ENCODE measurements around the gene HINT3. TPM values are rescaled to one million over a fixed set of nuclear protein-coding genes. Genes with fewer than 3 reads are reported as not detected.

HINT3 gene
- total and polyA plus RNA-seq, 2 of the 13 experiments (the other 11 are each of a cell fraction or from before 2014, with no cell fraction given): 3.1 to 22.8 TPM

DNA sequence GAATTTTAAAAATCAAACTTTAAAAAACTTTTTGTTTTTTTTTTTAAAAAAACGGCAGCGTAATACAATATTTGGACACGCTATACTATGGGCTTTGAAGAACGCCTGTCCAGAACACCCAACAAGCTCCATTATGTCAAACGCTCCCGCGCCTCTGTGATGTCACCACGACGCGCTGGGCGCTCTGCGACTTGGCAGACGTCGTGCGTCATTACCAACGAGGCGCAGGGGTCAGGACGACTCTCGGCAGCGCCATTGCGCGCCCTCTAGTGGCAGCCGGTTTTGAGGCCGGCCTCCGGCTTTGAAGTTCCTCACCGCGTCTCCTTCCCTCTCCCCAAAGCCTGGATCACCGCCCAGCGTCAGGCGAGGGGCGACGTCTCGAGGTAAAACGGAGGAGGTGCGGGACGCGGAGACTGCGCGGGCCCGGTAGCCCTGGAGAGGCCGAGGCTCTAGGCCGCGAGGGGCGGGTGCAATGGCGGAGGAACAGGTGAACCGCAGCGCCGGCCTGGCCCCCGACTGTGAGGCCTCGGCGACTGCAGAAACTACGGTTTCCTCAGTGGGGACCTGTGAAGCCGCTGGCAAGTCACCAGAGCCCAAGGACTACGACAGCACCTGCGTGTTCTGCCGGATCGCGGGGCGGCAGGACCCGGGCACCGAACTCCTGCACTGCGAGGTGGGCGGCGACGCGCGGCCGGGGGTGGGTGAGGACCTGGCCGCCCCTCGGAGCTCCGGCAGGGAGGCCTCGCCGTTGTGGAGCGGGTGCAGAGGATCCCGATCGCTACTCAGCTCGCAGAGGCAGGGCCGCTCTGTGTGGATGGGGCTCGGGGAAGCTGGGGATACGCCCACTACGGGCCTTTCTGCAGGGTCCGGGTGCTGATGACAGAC, at the start of gene HINT3 (continued):
- TF ChIP-seq, protein P1, sequence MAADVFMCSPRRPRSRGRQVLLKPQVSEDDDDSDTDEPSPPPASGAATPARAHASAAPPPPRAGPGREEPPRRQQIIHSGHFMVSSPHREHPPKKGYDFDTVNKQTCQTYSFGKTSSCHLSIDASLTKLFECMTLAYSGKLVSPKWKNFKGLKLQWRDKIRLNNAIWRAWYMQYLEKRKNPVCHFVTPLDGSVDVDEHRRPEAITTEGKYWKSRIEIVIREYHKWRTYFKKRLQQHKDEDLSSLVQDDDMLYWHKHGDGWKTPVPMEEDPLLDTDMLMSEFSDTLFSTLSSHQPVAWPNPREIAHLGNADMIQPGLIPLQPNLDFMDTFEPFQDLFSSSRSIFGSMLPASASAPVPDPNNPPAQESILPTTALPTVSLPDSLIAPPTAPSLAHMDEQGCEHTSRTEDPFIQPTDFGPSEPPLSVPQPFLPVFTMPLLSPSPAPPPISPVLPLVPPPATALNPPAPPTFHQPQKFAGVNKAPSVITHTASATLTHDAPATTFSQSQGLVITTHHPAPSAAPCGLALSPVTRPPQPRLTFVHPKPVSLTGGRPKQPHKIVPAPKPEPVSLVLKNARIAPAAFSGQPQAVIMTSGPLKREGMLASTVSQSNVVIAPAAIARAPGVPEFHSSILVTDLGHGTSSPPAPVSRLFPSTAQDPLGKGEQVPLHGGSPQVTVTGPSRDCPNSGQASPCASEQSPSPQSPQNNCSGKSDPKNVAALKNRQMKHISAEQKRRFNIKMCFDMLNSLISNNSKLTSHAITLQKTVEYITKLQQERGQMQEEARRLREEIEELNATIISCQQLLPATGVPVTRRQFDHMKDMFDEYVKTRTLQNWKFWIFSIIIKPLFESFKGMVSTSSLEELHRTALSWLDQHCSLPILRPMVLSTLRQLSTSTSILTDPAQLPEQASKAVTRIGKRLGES (CRISPR knock-in tag; IDR thresholded peaks at IDR 0.05; ENCODE audit: borderline replicate concordance): no peak
- TF ChIP-seq GTF3A (CRISPR knock-in tag; conservative IDR thresholded peaks at IDR 0.05): peak; percentile 44; the same call in 1 of the 2 replicates
- peak; percentile 91; the same call in 1 of the 2 replicates for TF ChIP-seq SNAPC2 (CRISPR knock-in tag; IDR thresholded peaks at IDR 0.05)
- TF ChIP-seq ZFP36L1 (CRISPR knock-in tag; IDR thresholded peaks at IDR 0.05): peak; percentile 91
- peak; percentile 98 for TF ChIP-seq XRCC5 (optimal IDR thresholded peaks at IDR 0.05; ENCODE audit: low read length)
- peak; percentile 96 for TF ChIP-seq TBP (CRISPR knock-in tag; IDR thresholded peaks at IDR 0.05)
- TF ChIP-seq KDM6A (CRISPR knock-in tag; IDR thresholded peaks at IDR 0.05; ENCODE audit: low read depth): no peak
- 0 out of 2 replicates have a peak, but pooled peaks have one; percentile 76 for TF ChIP-seq ZNF674 (CRISPR knock-in tag; IDR thresholded peaks at IDR 0.05; ENCODE audit: low read depth)
- TF ChIP-seq ZNF589 (CRISPR knock-in tag; conservative IDR thresholded peaks at IDR 0.05): peak; percentile 53; the same call in 1 of the 2 replicates
- peak; percentile 100 for TF ChIP-seq HOXA3 (CRISPR knock-in tag; IDR thresholded peaks at IDR 0.05)
- peak; percentile 85 for TF ChIP-seq FOXA3 (CRISPR knock-in tag; IDR thresholded peaks at IDR 0.05)
- TF ChIP-seq, protein P2, sequence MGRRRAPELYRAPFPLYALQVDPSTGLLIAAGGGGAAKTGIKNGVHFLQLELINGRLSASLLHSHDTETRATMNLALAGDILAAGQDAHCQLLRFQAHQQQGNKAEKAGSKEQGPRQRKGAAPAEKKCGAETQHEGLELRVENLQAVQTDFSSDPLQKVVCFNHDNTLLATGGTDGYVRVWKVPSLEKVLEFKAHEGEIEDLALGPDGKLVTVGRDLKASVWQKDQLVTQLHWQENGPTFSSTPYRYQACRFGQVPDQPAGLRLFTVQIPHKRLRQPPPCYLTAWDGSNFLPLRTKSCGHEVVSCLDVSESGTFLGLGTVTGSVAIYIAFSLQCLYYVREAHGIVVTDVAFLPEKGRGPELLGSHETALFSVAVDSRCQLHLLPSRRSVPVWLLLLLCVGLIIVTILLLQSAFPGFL (CRISPR knock-in tag; IDR thresholded peaks at IDR 0.05): peak; percentile 96; the same call in 1 of the 2 replicates
- TF ChIP-seq, protein P3, sequence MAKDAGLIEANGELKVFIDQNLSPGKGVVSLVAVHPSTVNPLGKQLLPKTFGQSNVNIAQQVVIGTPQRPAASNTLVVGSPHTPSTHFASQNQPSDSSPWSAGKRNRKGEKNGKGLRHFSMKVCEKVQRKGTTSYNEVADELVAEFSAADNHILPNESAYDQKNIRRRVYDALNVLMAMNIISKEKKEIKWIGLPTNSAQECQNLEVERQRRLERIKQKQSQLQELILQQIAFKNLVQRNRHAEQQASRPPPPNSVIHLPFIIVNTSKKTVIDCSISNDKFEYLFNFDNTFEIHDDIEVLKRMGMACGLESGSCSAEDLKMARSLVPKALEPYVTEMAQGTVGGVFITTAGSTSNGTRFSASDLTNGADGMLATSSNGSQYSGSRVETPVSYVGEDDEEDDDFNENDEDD (CRISPR knock-in tag; IDR thresholded peaks at IDR 0.05; ENCODE audit: borderline replicate concordance): peak; percentile 98
- TF ChIP-seq ZNF75D (CRISPR knock-in tag; IDR thresholded peaks at IDR 0.05; ENCODE audit: borderline replicate concordance): no peak
- TF ChIP-seq ATAD3A (CRISPR knock-in tag; IDR thresholded peaks at IDR 0.05): no peak
- peak; percentile 84 for TF ChIP-seq MED8 (CRISPR knock-in tag; IDR thresholded peaks at IDR 0.05; ENCODE audit: insufficient replicate concordance)
- no peak for TF ChIP-seq ZNF841 (CRISPR knock-in tag; IDR thresholded peaks at IDR 0.05; ENCODE audit: borderline replicate concordance)
- peak; percentile 88 for TF ChIP-seq ELF3 (CRISPR knock-in tag; IDR thresholded peaks at IDR 0.05)
- TF ChIP-seq ZKSCAN8 (CRISPR knock-in tag; IDR thresholded peaks at IDR 0.05; ENCODE audit: borderline replicate concordance): 0 out of 2 replicates have a peak, but pooled peaks have one; percentile 31
- peak; percentile 53 for TF ChIP-seq ZNF629 (CRISPR knock-in tag; conservative IDR thresholded peaks at IDR 0.05)
- TF ChIP-seq, protein P4, sequence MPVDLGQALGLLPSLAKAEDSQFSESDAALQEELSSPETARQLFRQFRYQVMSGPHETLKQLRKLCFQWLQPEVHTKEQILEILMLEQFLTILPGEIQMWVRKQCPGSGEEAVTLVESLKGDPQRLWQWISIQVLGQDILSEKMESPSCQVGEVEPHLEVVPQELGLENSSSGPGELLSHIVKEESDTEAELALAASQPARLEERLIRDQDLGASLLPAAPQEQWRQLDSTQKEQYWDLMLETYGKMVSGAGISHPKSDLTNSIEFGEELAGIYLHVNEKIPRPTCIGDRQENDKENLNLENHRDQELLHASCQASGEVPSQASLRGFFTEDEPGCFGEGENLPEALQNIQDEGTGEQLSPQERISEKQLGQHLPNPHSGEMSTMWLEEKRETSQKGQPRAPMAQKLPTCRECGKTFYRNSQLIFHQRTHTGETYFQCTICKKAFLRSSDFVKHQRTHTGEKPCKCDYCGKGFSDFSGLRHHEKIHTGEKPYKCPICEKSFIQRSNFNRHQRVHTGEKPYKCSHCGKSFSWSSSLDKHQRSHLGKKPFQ (CRISPR knock-in tag; IDR thresholded peaks at IDR 0.05; ENCODE audit: insufficient replicate concordance): peak; percentile 94
